Esophagus muscularis mucosa (tissue), 4 donors: Measurements from ENCODE around the gene CDH4. TPM values are rescaled to one million over a fixed set of nuclear protein-coding genes. Genes with fewer than 3 reads are reported as not detected.

Experiments
- DNase-seq: peaks from one replicate; pipeline ENCODE4 v3.0.0-alpha.2; 2017; ENCODE audit errors: extremely low spot score
- H3K27ac ChIP-seq, 4 donors: fragments of 200-600 bp; sonication (generic); replicated peaks in 1 of 4; 1 replicate in 3 of 4; 2 replicates in 1 of 4; pipeline ENCODE4 v1.5.1; 2016 to 2019; ENCODE audit warnings: mild to moderate bottlenecking in 1 of 4
- H3K27me3 ChIP-seq, 4 donors: fragments of 200-600 bp; sonication (generic); one replicate each; pipeline versions ENCODE4 v1.5.1 to v1.6.0; 2016 to 2019
- H3K36me3 ChIP-seq, 4 donors: fragments of 200-600 bp; sonication (generic); one replicate each; pipeline ENCODE4 v1.5.1; 2016 to 2019
- H3K4me1 ChIP-seq, 4 donors: fragments of 200-600 bp; sonication (generic); one replicate each; pipeline ENCODE4 v1.5.1; 2016 to 2019
- H3K4me3 ChIP-seq, 4 donors: fragments of 200-600 bp; sonication (generic); 1 replicate in 2 of 4; 2 replicates in 2 of 4; pipeline ENCODE4 v1.5.1; 2016 to 2019; ENCODE audit warnings: mild to moderate bottlenecking in 4 of 4, moderate library complexity in 1 of 4
- H3K9me3 ChIP-seq, 4 donors: fragments of 200-600 bp; sonication (generic); 1 replicate in 3 of 4; 2 replicates in 1 of 4; pipeline ENCODE4 v1.5.1; 2016 to 2019
- EP300 ChIP-seq: sonication (generic); formaldehyde crosslinking; IDR thresholded peaks from one replicate; pipeline ENCODE4 v1.6.1; 2017; ENCODE audit warnings: antibody characterized with exemption
- POLR2A ChIP-seq: fragments of 450-650 bp; IDR thresholded peaks from one replicate; pipeline ENCODE4 v1.6.1; 2017; ENCODE audit warnings: antibody characterized with exemption, moderate library complexity, mild to moderate bottlenecking, low read depth
- POLR2AphosphoS5 ChIP-seq, 2 donors: sonication (generic); formaldehyde crosslinking; IDR thresholded peaks; one replicate each; pipeline ENCODE4 v1.6.1; 2017; ENCODE audit warnings: antibody characterized with exemption in 2 of 2
- WGBS: methylation state at CpG from one replicate; pipeline ENCODE4 v1.1.5; 2018; 5-methylcytosine and 5-hydroxymethylcytosine counted together
- intact Hi-C: fragments of 100-400 bp; cut with DNase I; formaldehyde crosslinking; loops from one replicate; pipeline ENCODE4 v1.15.1; 2023
- total RNA-seq, 4 donors: library from RNA; depleted of rRNA; stranded (reverse); fragments of >200 nt; gene quantifications; one replicate each; pipeline versions ENCODE4 v1.1.0 to v1.2.1, GENCODE V29; 2016
- TF ChIP-seq, protein P1 (sequence below), 3 experiments: fragments of 200-600 bp in 2 of 3; fragments of 450-650 bp in 1 of 3; sonication (generic) in 2 of 3; IDR thresholded peaks; one replicate each; pipeline ENCODE4 v1.5.1; 2017 to 2019; ENCODE audit warnings: antibody characterized with exemption in 3 of 3, mild to moderate bottlenecking in 2 of 3, moderate library complexity in 1 of 3

CDH4 gene
- total RNA-seq, 4 donors from 2014 or later: 0.42 to 1.3 (median 0.48) TPM

DNA sequence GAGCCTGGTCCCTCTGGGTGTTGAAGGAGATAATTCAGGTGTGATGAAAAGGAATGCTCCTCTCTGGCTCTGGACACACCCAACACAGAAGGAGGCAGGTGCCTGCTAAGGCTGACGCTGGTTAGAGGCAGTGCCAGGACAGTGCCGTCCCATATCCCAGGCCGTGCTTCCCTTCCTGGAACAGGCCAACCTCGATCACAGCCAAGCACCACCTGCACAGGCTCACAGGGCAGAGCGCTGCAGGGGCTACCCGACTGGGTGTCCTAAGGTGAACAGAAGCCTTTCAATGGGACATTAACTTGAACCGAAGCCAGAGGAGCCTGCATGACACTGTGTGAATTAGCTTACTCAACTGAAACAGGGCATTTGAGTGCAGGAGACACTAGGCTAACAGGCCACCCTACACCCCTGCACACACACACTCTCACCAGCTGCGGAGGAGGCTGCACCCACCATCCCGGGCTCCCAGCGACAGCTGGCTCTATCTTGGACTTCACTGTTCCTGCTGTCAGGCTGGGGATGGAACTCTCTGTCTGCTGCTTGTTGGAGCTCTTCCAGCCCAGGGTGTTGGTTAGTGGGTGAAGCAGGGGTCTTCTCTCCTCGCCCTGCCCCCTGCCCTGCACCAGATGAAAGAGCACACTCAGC, 466.4 kb downstream of the CDH4 start:
- no peak for DNase-seq
- no peaks in the 10 kb centered on the region for H3K4me1 ChIP-seq
- no peak overlapping the region for H3K4me3 ChIP-seq
- intact Hi-C loops: loop anchor here (10.0 kb wide), 1 partner anchor 984 kb away; no protein-coding TSS in a partner anchor
- H3K9me3 ChIP-seq: peaks cover 0 to 17% (median 12%) of the 10 kb centered on the region in 4 donors
- WGBS: 71% methylated on average over 8 of the region's 11 CpGs
- H3K27ac ChIP-seq: no peak overlapping the region
- H3K36me3 ChIP-seq: no peaks in the 10 kb centered on the region
- H3K27me3 ChIP-seq: peaks cover 0 to 48% (median 0%) of the 10 kb centered on the region in 4 donors
- TF ChIP-seq, protein P1, sequence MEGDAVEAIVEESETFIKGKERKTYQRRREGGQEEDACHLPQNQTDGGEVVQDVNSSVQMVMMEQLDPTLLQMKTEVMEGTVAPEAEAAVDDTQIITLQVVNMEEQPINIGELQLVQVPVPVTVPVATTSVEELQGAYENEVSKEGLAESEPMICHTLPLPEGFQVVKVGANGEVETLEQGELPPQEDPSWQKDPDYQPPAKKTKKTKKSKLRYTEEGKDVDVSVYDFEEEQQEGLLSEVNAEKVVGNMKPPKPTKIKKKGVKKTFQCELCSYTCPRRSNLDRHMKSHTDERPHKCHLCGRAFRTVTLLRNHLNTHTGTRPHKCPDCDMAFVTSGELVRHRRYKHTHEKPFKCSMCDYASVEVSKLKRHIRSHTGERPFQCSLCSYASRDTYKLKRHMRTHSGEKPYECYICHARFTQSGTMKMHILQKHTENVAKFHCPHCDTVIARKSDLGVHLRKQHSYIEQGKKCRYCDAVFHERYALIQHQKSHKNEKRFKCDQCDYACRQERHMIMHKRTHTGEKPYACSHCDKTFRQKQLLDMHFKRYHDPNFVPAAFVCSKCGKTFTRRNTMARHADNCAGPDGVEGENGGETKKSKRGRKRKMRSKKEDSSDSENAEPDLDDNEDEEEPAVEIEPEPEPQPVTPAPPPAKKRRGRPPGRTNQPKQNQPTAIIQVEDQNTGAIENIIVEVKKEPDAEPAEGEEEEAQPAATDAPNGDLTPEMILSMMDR (IDR thresholded peaks at IDR 0.05): no peak
- TF ChIP-seq POLR2AphosphoS5 (IDR thresholded peaks at IDR 0.05) (no peak), EP300 (no peak), POLR2A (no peak)

DNA sequence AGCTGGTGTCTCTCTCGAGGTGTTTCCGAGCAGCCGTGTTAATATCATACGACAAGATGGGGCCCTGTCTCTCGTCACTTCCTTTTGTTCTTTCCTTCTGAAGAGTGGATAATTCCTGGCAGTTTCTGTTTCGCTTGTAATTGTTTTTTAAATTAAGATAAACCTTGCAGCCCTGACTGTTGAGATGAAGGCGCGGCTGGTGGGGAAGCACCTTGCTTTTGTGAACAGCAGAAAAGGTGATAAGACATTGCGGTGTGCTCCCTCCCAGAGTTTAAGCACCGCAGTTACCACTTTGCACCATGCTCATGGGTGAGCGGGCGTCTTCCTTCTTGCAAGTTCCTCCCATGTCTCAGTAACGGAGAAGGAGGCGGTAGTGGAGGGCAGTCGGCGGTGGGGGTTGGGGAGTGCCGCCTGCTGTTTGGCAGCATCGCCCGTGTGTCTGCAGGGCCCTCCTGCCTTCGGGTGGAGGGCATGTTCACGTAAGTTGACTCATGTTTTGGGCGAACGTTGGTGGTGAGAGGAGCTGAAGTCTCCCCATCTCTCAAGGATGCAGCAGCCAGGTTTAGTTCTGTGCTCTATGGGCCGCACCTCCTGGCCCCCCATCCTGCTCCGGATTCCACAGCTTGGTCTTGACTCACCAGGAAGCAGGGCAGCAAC, 467.8 kb downstream of the CDH4 start:
- H3K9me3 ChIP-seq: peaks cover 0 to 17% (median 12%) of the 10 kb centered on the region in 4 donors
- no peaks in the 10 kb centered on the region for H3K36me3 ChIP-seq
- no peak overlapping the region for H3K4me3 ChIP-seq
- no peak for TF ChIP-seq POLR2A
- TF ChIP-seq EP300: no peak
- TF ChIP-seq, protein P1 (IDR thresholded peaks at IDR 0.05): no peak
- TF ChIP-seq POLR2AphosphoS5 (IDR thresholded peaks at IDR 0.05): no peak
- no peaks in the 10 kb centered on the region for H3K4me1 ChIP-seq
- DNase-seq: no peak
- intact Hi-C loops: loop anchor here (10.0 kb wide), 1 partner anchor 985 kb away; no protein-coding TSS in a partner anchor
- no peak overlapping the region for H3K27ac ChIP-seq
- 49% methylated on average over 25 of the region's 25 CpGs for WGBS
- H3K27me3 ChIP-seq: peaks cover 0 to 58% (median 0%) of the 10 kb centered on the region in 4 donors

DNA sequence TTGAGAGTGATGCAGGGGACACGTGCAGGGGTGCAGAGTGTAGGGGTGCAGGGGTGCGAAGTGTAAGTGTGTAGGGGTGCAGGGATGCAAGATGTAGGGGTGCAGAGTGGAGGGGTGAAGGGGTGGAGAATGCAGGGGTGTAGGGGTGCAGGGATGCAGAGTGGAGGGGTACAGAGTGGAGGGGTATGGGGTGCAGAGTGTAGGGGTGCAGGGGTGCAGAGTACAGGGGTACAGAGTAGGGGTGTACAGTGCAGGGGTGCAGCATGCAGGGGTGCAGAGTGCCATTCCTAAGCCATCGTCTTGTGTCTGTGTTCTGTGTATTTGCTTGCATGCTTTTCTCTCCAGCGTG, 468.3 kb downstream of the CDH4 start:
- TF ChIP-seq POLR2AphosphoS5 (IDR thresholded peaks at IDR 0.05): no peak
- TF ChIP-seq, protein P1 (IDR thresholded peaks at IDR 0.05): no peak
- TF ChIP-seq EP300: no peak
- TF ChIP-seq POLR2A: no peak
- peaks cover 0 to 63% (median 0%) of the 10 kb centered on the region in 4 donors for H3K27me3 ChIP-seq
- intact Hi-C loops: no loop called here
- no peak overlapping the region for H3K4me3 ChIP-seq
- no peaks in the 10 kb centered on the region for H3K36me3 ChIP-seq
- H3K27ac ChIP-seq: no peak overlapping the region
- H3K4me1 ChIP-seq: no peaks in the 10 kb centered on the region
- DNase-seq: no peak
- 55% methylated on average over 4 of the region's 4 CpGs for WGBS
- peaks cover 0 to 17% (median 12%) of the 10 kb centered on the region in 4 donors for H3K9me3 ChIP-seq

DNA sequence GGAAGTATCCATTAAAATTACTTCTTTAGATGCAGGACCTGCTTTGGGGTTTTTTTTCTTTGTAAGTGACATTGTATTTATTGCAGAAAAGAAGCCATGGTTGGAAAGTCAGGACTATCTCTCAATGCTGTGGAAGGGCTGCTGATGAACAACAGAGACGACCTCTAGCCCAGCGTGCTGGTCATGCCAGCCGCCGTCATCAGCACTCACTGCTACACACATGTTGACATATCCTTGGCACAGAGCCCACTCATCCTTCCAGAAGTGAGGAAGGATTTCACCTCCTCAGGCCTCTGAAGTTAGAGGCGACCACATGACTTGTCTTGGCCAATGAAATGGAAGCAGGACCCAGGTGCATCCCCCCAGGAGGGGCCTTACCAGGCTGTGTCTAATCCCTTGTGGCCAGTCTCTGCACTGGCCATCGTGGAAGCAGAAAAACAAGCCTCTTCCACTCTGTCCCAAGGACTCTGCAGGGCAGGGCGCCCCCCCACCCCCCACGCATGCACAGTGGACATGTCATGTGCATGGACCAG, 470.2 kb downstream of the CDH4 start:
- 71% methylated on average over 7 of the region's 8 CpGs for WGBS
- Histone ChIP-seq H3K27ac (no peak overlapping the region), H3K4me1 (no peaks in the 10 kb centered on the region), H3K36me3 (no peaks in the 10 kb centered on the region), H3K9me3 (no peaks in the 10 kb centered on the region), H3K27me3 (peaks cover 0 to 65% (median 0%) of the 10 kb centered on the region in 4 donors), H3K4me3 (no peak overlapping the region)
- DNase-seq: no peak
- intact Hi-C loops: no loop called here
- TF ChIP-seq POLR2AphosphoS5 (IDR thresholded peaks at IDR 0.05) (no peak), POLR2A (no peak), EP300 (no peak)
- TF ChIP-seq, protein P1 (IDR thresholded peaks at IDR 0.05): no peak
